Trophoblast cell (in vitro differentiated cells and primary cell): ENCODE measurements around the gene CDC73.
"Not testable (repeated sequence)": the region's sequence is repeated elsewhere in the genome, so short reads cannot be mapped to it uniquely, and the experiment has no call there.

Experiments used
- DNase-seq, 2 donors: peaks; one replicate each; pipeline ENCODE4 v3.0.0-alpha.2; 2016
- H2AFZ ChIP-seq: 2 replicates; pipeline ENCODE4 v1.6.1; 2013; ENCODE audit warnings: low read length, moderate library complexity, mild to moderate bottlenecking; ENCODE audit not compliant: insufficient read depth, poor library complexity
- H2AK5ac ChIP-seq: 2 replicates; pipeline ENCODE4 v1.6.1; 2013; ENCODE audit warnings: mild to moderate bottlenecking, low read length
- H2BK120ac ChIP-seq: 2 replicates; pipeline ENCODE4 v1.6.1; 2013; ENCODE audit warnings: low read length, mild to moderate bottlenecking, moderate library complexity; ENCODE audit not compliant: insufficient read depth, poor library complexity
- H2BK12ac ChIP-seq: 2 replicates; pipeline ENCODE4 v1.6.1; 2013; ENCODE audit warnings: mild to moderate bottlenecking, low read length, moderate library complexity
- H2BK5ac ChIP-seq: 2 replicates; pipeline ENCODE4 v1.6.1; 2013; ENCODE audit warnings: low read length, low read depth, moderate library complexity, mild to moderate bottlenecking; ENCODE audit not compliant: poor library complexity
- H3K14ac ChIP-seq: 2 replicates; pipeline ENCODE4 v1.6.1; 2013; ENCODE audit warnings: mild to moderate bottlenecking, low read length
- H3K18ac ChIP-seq: 2 replicates; pipeline ENCODE4 v1.6.1; 2013; ENCODE audit warnings: mild to moderate bottlenecking, low read length
- H3K23ac ChIP-seq: 2 replicates; pipeline ENCODE4 v1.6.1; 2013; ENCODE audit warnings: low read length
- H3K27ac ChIP-seq: 2 replicates; pipeline ENCODE4 v1.5.1; 2013; ENCODE audit warnings: low read depth, mild to moderate bottlenecking, inconsistent platforms, low read length, moderate library complexity
- H3K27me3 ChIP-seq: 2 replicates; pipeline ENCODE4 v1.6.1; 2013; ENCODE audit warnings: inconsistent platforms, mild to moderate bottlenecking, low read length, moderate library complexity; ENCODE audit not compliant: insufficient read depth
- H3K36me3 ChIP-seq, 2 experiments: 1 replicate in 1 of 2; 2 replicates in 1 of 2; pipeline ENCODE4 v1.6.1; 2013; ENCODE audit warnings: low read length in 2 of 2, mild to moderate bottlenecking in 2 of 2, moderate library complexity in 1 of 2; ENCODE audit not compliant: insufficient read depth in 2 of 2, control insufficient read depth in 1 of 2
- H3K4ac ChIP-seq: 2 replicates; pipeline ENCODE4 v1.6.1; 2013; ENCODE audit warnings: low read depth, mild to moderate bottlenecking, low read length, moderate library complexity
- H3K4me1 ChIP-seq, 2 experiments: 1 replicate in 1 of 2; 2 replicates in 1 of 2; pipeline ENCODE4 v1.6.1; 2013; ENCODE audit warnings: low read length in 2 of 2, mild to moderate bottlenecking in 2 of 2, moderate library complexity in 1 of 2; ENCODE audit not compliant: insufficient read depth in 2 of 2, control insufficient read depth in 1 of 2
- H3K4me2 ChIP-seq: 2 replicates; pipeline ENCODE4 v1.6.1; 2013; ENCODE audit warnings: inconsistent platforms, mild to moderate bottlenecking, low read length, moderate library complexity
- H3K4me3 ChIP-seq: 2 replicates; pipeline ENCODE4 v1.5.1; 2013; ENCODE audit warnings: mild to moderate bottlenecking, low read depth, low read length, inconsistent platforms
- H3K79me1 ChIP-seq: one replicate; pipeline ENCODE4 v1.6.1; 2013; ENCODE audit warnings: low read length
- H3K79me2 ChIP-seq: 2 replicates; pipeline ENCODE4 v1.6.1; 2013; ENCODE audit warnings: low read length, mild to moderate bottlenecking; ENCODE audit not compliant: control insufficient read depth, insufficient read depth, poor library complexity
- H3K9ac ChIP-seq: 2 replicates; pipeline ENCODE4 v1.6.1; 2013; ENCODE audit warnings: mild to moderate bottlenecking, low read length
- H3K9me3 ChIP-seq: 2 replicates; pipeline ENCODE4 v1.6.1; 2013; ENCODE audit warnings: low read depth, mild to moderate bottlenecking, control low read depth, inconsistent platforms, low read length; ENCODE audit not compliant: insufficient read depth
- H4K12ac ChIP-seq: 2 replicates; pipeline ENCODE4 v1.6.1; 2013; ENCODE audit warnings: low read depth, mild to moderate bottlenecking, low read length, moderate library complexity
- H4K8ac ChIP-seq: 2 replicates; pipeline ENCODE4 v1.6.1; 2013; ENCODE audit warnings: low read depth, mild to moderate bottlenecking, low read length, moderate library complexity
- H4K91ac ChIP-seq: one replicate; pipeline ENCODE4 v1.6.1; 2013; ENCODE audit warnings: low read depth, mild to moderate bottlenecking, low read length, moderate library complexity
- WGBS: extraction: QIAGEN DNeasy Blood & Tissue Kit; methylation state at CpG from one replicate; pipeline ENCODE4 v1.1.7; 2013; ENCODE audit warnings: missing lambda C conversion rate; ENCODE audit not compliant: insufficient read length, insufficient coverage; ENCODE audit errors: extremely low coverage; 5-methylcytosine and 5-hydroxymethylcytosine counted together

Gene CDC73

GRCh38 chr1:193283016-193283415 is 161.2 kb downstream of the CDC73 start:
- Histone ChIP-seq H4K91ac (no peak overlapping the region), H2BK120ac (no peak overlapping the region), H3K79me1 (no peaks in the 10 kb centered on the region), H3K14ac (no peak overlapping the region), H2BK12ac (no peak overlapping the region), H3K79me2 (no peaks in the 10 kb centered on the region), H3K9ac (no peak overlapping the region), H3K4me1 (no peaks in the 10 kb centered on the region), H3K27me3 (no peaks in the 10 kb centered on the region), H3K4ac (no peak overlapping the region), H2BK5ac (no peak overlapping the region), H3K4me2 (no peak overlapping the region), H3K9me3 (no peaks in the 10 kb centered on the region), H3K18ac (no peak overlapping the region), H3K27ac (no peak overlapping the region), H3K4me3 (no peak overlapping the region), H2AFZ (no peak overlapping the region), H2AK5ac (no peak overlapping the region), H4K12ac (no peak overlapping the region), H3K23ac (no peak overlapping the region), H4K8ac (no peak overlapping the region), H3K36me3 (no peaks in the 10 kb centered on the region)
- WGBS, result no CpG with 5 or more reads among the region's 1 CpG
- no peak for DNase-seq

- Histone ChIP-seq H3K18ac (no peak overlapping the region), H3K27ac (no peak overlapping the region), H2BK5ac (no peak overlapping the region), H3K9ac (no peak overlapping the region), H2AFZ (no peak overlapping the region), H3K36me3 (no peaks in the 10 kb centered on the region), H3K14ac (no peak overlapping the region), H3K79me2 (no peaks in the 10 kb centered on the region), H2BK12ac (no peak overlapping the region), H3K4me2 (no peak overlapping the region), H3K4ac (no peak overlapping the region), H3K9me3 (no peaks in the 10 kb centered on the region), H2BK120ac (no peak overlapping the region), H3K4me1 (no peaks in the 10 kb centered on the region), H3K27me3 (no peaks in the 10 kb centered on the region), H3K79me1 (no peaks in the 10 kb centered on the region), H3K4me3 (no peak overlapping the region), H4K91ac (no peak overlapping the region), H4K12ac (no peak overlapping the region), H4K8ac (no peak overlapping the region), H3K23ac (no peak overlapping the region), H2AK5ac (no peak overlapping the region)
- no peak for DNase-seq
Observed at GRCh38 chr1:193284219-193284618, 162.4 kb downstream of the CDC73 start.

- Histone ChIP-seq H3K4me2 (no peak overlapping the region), H3K18ac (no peak overlapping the region), H4K8ac (no peak overlapping the region), H3K79me1 (no peaks in the 10 kb centered on the region), H3K9ac (no peak overlapping the region), H3K9me3 (no peaks in the 10 kb centered on the region), H3K36me3 (no peaks in the 10 kb centered on the region), H2BK120ac (no peak overlapping the region), H3K23ac (no peak overlapping the region), H3K14ac (no peak overlapping the region), H4K91ac (no peak overlapping the region), H4K12ac (no peak overlapping the region), H3K79me2 (no peaks in the 10 kb centered on the region), H3K27ac (no peak overlapping the region), H2AFZ (no peak overlapping the region), H3K4me3 (no peak overlapping the region), H3K4ac (no peak overlapping the region), H2BK5ac (no peak overlapping the region), H2BK12ac (no peak overlapping the region), H3K4me1 (no peaks in the 10 kb centered on the region), H3K27me3 (no peaks in the 10 kb centered on the region), H2AK5ac (no peak overlapping the region)
- DNase-seq, result no peak
Observed at GRCh38 chr1:193285641-193286040, 163.8 kb downstream of the CDC73 start.

DNA sequence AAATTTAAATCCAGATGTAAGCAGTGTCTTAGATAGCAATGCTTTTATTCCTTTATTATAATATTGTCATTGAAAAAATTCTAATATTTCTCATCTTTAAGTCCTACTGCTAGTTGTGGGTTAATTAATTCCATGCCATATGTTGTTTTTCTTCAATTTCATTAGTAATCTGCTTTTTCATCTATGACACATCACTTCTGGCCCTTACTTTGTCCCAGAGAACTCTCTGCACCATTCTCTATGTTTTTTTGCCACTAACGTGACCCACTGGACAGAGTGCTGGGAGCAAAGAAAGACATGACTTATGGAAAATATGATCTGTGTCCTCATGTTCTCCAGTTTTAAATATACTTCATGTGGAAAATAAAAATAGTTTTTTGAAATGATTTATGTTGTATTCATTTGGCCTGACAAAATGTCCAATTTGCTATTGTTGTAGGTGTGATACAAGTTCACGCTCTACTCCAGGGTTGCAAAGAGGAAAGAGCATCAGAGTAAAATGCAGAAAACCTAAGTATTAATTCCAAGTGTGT is 166.8 kb downstream of the CDC73 start:
- no CpG with 5 or more reads among the region's 2 CpGs for WGBS
- H2BK120ac ChIP-seq, H4K12ac ChIP-seq: not testable (repeated sequence)

More for the DNA sequence above, 166.8 kb downstream of the CDC73 start:
- H4K91ac ChIP-seq, H3K4me2 ChIP-seq, H3K9me3 ChIP-seq, H3K4ac ChIP-seq, H3K23ac ChIP-seq, H2AFZ ChIP-seq, H3K27me3 ChIP-seq, H3K14ac ChIP-seq, H3K36me3 ChIP-seq, H4K8ac ChIP-seq, H2BK12ac ChIP-seq, H3K79me2 ChIP-seq, H3K4me3 ChIP-seq, H3K4me1 ChIP-seq, H3K18ac ChIP-seq, H3K27ac ChIP-seq, H2AK5ac ChIP-seq, DNase-seq, H2BK5ac ChIP-seq, H3K79me1 ChIP-seq, H3K9ac ChIP-seq: not testable (repeated sequence)
